H1 (cell line): ENCODE measurements around the gene GALNT17. TPM values are rescaled to one million over a fixed set of nuclear protein-coding genes. Genes with fewer than 3 reads are reported as not detected.

ENCODE experiments used
- BACH1 ChIP-seq: IDR thresholded peaks from 2 replicates; pipeline ENCODE4 v1.6.1; 2012; ENCODE audit warnings: low read length, improper control_type of control experiment
- RAD21 ChIP-seq, 2 experiments: IDR thresholded peaks in 1 of 2; conservative IDR thresholded peaks in 1 of 2; 2 replicates each; pipeline ENCODE4 v1.6.1; 2011; ENCODE audit warnings: low read depth in 2 of 2, low read length in 2 of 2, improper control_type of control experiment in 1 of 2, inconsistent platforms in 1 of 2, mild to moderate bottlenecking in 1 of 2, moderate library complexity in 1 of 2
- RXRA ChIP-seq: IDR thresholded peaks from 2 replicates; pipeline ENCODE4 v1.6.1; 2011; ENCODE audit warnings: low read depth, mild to moderate bottlenecking, low read length, moderate library complexity; ENCODE audit not compliant: insufficient read depth
- polyA plus RNA-seq, 7 experiments: library from polyadenylated mRNA; depleted of rRNA in 3 of 7; stranded (reverse) in 5 of 7; unstranded in 2 of 7; fragments of >200 nt in 5 of 7; fragments of 200-250 nt in 2 of 7; gene quantifications; 1 replicate in 5 of 7; 2 replicates in 1 of 7; 4 replicates in 1 of 7; pipeline versions ENCODE4 v1.2.1 to v1.2.3, GENCODE V29; 2011 to 2013; ENCODE audit warnings: missing spikeins in 2 of 7, mixed read lengths in 2 of 7
- total RNA-seq: library from RNA; stranded (reverse); fragmentation: NEBNext Ultra II Directional; extraction: Animal tissue kit (Norgen Biotek cat#: 25700); gene quantifications from 2 replicates; pipeline ENCODE4 v1.2.1, GENCODE V29; 2021

Gene GALNT17
- total and polyA plus RNA-seq, 2 of the 8 experiments (the other 6 are each of a cell fraction or from before 2014, with no cell fraction given), result 37.7 to 47.0 TPM

GRCh38 chr7:71443191-71443530 lies 311.2 kb downstream of the GALNT17 start (continued):
- TF ChIP-seq RAD21 (IDR thresholded peaks at IDR 0.05 in 1 of 2, conservative IDR thresholded peaks at IDR 0.05 in 1 of 2; ENCODE audit: low read depth in 2 of 2, low read length in 2 of 2), result no peak
- TF ChIP-seq BACH1, result no peak
- TF ChIP-seq RXRA, result no peak
